IPS-11a (cell line): ENCODE data around the gene CTBP2.

ENCODE experiments used
- H3K4me3 ChIP-seq: one replicate; pipeline ENCODE4 v1.5.1; 2013; ENCODE audit warnings: low read depth, low read length, control low read depth

Gene CTBP2

DNA sequence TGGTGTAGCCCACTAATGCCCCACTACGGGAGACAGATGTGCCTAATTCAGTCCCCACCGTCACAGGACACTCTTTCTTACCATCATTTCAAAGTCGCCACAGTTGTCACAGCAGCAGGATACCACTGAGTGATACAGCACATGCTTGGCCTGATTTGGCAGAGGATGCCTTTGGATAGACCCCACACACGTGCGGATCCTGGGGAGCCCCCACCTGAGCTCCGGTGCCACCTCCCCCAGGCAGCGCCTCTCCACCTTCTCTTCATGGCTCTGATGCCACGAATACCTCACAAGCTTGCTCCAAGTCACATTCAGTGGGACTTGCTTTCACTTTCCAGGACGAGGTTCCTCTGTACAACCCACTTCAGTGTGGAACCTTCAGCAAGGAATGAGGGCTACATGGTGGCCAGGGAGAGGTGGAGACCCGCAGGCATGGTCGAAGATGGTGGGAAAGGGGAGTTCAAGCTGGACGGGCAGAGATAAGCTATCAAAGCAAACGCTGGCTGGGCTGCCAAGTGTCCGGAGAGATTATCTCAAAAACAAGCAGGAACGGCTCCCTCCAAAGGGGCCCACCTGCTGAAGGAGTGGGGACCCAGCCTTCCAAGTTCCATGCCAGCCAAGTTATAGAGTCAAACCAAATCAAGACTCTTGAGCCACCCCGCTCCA, 111.0 kb downstream of the CTBP2 start:
- no peak overlapping the region for H3K4me3 ChIP-seq

DNA sequence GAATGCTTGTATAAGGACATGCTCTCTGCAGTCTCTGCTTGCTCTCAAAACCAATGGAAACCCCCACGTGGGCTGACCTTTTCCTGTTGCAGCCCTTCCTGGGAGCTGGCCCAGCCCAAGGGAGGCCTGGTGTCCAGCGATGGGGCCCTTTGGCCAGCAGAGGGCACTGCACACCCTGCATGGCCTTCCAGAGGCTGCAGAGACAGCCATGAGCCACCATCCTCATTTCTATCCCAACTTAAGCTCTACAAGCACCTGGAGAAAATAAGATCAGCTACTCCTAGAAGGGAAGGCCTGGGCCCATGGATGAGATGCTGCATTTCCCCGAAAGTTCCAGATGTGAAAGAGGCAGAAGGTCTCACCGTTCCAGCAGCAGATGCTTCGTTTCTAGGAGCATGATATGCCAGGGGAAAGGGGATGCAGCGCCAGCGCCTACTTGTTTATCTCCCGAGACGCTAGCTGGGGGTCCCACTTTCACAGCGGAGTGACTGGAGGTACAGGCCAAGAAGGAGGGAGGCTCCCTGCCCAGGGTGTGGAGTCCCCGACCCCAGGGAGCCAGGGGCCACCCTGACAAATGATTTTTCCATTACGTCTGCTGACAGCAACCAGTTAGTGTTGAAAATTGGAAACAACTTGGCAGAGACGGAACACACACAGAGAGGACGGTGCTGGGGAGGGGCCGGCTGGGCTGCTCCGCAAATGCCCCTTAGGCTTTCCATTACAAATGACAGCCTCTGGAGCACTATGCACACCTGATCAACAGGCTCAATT, 112.1 kb downstream of the CTBP2 start:
- H3K4me3 ChIP-seq, result no peak overlapping the region

DNA sequence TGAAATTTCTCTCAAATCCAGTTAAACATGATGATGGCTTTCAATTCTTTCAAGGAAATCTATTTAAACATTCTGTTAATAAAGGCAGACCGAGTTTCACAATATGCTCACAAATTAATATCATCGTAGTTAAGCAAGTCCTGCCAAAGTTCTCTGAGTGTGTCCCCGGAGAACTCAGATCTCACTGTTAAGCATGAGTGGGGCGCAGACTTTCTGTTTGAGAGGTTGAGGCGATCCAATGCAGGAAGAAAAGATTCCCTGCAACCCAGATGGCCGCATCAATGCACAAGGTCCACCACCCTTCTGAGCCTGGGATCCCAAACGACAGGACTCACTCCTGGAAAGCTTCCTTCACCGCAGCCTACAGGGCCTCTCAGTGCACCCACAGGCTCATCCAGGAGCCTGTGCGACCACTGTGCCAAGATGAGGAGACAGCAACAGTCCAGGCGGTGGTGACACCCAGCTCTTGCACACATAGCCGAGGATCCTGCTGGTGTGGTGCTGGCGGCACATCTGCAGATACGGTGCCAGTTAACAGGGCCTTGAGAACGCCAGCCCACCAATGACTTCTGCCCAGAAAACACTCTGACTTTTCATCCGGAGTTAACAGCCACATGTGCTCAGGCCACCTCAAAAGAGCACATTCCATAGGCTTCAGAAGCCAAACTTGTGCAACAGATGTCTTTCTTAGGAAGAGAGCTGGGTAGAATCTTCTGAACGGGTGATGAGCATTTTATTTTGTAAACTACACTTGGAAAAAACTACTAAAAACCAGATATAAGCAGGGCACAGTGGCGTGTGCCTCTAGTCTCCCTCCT, 116.3 kb downstream of the CTBP2 start:
- no peak overlapping the region for H3K4me3 ChIP-seq

DNA sequence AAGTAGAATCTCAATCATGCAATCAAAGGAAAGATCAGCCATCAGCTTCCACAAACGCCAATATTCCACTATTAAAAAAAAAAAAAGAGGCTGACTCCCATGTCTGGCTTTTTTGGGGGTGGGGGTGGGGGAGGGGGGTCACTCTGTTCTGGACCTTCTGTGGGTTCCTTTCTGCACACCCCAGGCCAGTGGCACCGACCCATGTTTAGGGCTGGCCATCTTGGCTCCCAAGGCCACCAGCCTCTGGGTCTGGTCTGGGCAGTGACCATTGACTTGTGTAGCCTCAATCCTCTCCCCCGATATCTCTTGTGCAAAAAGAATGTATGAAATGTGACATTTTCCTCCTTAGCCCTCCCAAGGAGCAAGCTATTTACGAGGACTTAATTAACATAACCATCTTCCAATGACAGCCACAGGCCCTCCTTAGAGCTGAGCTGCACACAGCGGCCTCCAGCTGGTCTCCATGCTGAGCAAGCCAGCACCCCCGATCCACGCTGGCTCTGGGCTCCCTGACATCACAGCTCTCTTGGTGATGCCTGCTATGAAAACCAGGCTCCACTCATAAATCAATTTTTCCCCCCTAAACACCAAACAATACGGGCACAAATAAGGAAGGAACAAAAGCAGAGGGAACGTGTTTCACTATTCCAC, 118.4 kb downstream of the CTBP2 start:
- no peak overlapping the region for H3K4me3 ChIP-seq

DNA sequence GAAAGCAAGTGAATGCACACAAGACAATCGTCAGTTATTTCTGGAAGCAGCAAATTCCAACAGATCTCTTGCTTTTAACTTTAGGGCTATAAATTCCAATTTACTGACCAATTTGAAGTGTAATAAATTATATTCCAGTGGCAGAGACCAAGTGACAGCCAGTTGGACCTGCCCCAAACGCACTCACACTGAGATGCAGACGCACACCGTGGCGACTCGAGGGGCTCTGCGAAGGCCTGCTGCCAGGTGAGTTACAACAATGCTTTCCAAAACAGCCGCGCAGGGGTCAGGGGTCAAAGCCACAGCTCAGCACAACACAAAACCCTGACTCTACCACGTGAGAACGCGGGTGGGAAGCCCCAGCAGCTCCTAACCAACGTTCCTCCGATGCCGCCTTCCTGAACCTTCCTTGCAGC, 121.0 kb downstream of the CTBP2 start:
- H3K4me3 ChIP-seq, result no peak overlapping the region

DNA sequence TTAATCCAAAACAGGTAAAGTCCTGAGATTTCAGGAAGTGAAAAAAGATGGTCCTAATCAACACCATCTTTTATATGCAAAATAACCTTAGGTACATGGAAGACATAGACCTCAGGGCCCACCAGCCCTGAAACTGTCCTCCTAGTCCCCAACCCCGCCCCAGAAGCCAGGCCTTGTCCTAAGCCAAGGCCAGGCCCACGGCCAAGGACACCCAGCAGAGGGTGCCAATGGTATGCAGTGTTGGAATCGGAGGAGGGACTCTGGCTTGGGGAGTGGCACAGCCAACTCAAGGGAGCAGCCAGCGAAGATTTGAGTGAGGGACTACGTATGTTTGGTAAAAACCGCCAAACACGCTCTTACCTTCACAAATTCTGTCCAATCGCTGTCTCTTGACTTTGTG, 121.7 kb downstream of the CTBP2 start:
- no peak overlapping the region for H3K4me3 ChIP-seq

DNA sequence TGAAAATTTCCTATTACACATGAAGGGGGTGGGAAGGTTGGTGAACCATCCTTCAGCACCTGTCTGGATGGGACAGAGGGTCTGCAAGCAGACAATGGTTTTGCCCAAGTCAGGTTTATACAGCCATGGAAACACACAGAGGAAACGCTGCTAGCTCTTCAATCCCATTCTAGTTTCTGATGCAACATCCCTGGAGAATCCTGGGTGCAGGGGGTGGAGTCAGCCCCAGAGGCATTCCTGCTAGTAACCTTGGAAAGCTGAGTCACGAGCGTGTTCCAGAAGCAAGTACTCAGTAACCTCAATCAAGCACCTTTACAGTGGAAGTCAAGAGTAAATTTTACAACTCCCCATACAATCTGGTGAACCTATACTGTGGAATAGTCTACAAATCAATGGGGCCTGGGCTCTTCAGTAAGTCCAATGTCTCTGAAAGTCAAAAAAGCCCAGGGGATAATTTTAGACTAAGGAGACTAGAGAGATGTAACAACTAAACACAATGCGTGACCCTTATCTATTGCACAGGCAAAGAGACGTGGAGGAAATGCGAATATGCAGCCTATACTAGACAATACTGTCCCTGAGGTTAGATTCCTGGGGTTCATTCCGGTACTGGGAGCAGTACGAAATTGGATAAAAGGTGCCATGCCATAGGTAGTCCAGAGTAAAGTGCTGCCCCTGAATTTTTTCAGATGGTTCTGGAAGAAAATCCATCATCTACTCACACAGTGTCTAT, 123.1 kb downstream of the CTBP2 start:
- no peak overlapping the region for H3K4me3 ChIP-seq

DNA sequence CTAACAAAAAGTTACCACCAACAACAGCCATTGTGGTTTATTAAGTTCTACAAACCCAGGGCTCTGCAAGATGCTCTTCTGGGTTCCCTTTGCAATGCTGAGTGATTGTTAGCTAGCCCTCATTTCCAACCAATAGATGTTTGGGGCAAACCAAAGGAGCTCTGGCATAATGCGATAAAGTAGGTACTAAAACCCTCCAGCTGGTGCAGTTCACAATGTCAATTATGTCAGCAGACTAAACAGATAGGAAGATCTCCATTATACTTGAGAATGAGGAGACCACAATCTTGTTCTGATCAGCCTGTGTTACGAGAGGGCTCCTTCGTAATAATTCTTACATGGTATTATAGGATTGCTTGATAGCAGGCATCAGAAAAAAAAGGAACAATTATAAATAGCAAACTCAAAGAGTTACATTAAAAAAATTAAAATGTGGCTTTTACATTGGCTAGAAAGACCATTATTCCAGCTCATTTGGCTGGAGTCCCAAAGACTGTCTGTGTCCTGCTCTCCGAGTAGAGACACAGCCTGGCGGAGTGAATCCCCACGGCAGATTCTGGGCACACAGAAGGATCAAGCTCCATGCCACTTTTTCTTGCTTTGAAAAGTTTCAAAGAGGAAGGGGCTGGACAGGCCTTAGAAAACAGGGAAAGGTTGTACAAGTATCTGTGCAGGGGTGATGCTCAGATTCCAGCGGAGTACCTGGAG, 124.6 kb downstream of the CTBP2 start:
- no peak overlapping the region for H3K4me3 ChIP-seq

DNA sequence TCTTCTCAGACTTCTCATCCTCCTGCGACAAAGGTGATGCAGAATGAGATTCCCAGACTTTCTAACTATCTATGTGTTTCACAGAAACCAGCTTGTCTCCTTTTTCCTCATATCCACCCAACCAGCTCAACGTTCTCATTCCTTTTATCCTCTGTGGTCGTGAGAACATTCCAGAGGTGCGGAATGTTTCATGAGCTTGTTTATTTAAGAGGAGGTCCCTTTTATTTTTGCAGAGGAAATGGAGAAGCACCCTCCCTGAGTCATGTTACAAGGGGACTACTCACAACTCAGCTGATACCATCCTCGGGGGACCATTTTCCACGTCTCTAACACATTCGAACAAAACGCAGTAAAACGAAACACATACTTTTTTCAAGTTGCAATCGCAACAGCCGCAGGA, 125.2 kb downstream of the CTBP2 start:
- H3K4me3 ChIP-seq, result no peak overlapping the region

DNA sequence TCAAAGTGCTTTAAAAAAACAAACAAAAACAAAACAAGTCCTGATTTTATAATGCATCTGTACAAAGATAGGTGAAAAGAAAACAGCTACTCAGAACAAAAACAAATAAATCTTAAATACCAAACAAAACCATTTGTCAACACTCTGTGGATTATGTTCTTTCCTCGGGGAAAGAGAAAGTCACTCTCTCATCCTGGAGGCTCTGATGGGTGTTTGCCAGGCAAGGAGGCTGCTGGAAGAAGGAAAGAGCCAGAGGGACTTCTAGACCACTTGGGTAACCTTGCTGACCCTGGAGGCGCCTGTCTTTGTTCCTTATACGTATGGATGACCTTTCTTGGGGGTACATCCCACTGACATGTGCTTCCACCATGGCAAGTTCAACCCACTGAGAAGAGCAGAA, 125.7 kb downstream of the CTBP2 start:
- no peak overlapping the region for H3K4me3 ChIP-seq

DNA sequence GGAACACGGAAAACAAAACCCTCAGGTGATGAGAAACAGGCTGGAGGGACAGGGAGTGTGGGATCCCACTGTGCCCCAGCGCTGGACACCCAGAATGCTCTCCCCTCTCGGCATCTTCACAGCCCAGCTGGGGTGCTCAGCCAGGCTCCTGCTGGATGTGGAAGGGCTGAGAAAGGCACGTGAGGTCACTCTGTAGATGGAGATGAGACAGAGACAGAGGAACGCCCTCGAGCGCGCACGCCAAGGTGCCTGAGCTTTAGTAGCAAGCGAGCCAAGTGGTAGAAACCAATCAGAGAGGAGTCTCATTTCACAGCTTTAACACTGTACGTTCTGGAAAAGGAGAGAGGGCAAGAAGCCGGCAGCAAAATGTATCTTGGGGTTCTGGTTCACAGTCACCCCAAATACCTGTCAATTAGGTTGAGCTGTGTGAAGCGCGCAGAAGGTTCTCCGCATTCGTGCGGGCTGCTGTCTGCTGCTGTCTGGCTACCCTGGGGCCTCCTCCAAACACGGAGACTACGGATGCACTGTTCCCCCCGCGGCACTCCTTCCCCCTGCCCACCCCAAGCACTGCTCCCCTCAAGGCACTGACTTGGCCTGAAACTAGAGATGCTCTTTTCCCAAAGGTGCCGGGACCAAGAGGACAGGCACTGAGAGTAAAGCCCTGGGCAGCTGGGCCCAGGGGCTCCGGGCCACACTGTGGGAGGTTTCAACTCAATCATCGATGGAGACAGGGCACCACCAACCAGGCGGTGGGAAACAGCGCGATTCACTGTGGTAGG, 127.0 kb downstream of the CTBP2 start:
- H3K4me3 ChIP-seq, result no peak overlapping the region

DNA sequence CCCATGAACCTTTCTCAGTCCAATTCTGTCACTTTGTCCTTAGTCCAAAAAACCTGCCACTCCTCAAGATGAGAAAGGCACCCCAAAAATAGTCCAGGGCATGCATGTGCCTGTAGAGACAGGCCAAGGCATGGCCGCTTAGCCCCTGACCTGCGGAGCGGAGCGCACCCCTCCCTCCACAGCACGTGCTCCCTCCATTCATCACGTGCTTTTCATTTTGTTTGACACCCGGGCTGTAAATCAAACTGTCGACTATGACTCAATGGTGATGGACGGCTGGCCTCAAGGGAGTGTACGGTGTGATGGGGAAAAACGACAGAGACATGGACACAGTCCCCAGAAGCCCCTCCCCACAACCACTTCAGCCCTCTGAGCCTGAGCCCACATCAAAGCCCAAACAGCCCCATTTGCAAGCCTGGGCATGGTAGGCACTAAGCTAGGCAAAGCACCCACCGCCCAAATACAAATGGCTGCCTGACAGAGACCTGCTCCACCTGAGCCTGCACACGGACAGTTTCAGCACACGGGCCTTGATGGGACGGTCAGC, 127.8 kb downstream of the CTBP2 start:
- H3K4me3 ChIP-seq, result no peak overlapping the region

DNA sequence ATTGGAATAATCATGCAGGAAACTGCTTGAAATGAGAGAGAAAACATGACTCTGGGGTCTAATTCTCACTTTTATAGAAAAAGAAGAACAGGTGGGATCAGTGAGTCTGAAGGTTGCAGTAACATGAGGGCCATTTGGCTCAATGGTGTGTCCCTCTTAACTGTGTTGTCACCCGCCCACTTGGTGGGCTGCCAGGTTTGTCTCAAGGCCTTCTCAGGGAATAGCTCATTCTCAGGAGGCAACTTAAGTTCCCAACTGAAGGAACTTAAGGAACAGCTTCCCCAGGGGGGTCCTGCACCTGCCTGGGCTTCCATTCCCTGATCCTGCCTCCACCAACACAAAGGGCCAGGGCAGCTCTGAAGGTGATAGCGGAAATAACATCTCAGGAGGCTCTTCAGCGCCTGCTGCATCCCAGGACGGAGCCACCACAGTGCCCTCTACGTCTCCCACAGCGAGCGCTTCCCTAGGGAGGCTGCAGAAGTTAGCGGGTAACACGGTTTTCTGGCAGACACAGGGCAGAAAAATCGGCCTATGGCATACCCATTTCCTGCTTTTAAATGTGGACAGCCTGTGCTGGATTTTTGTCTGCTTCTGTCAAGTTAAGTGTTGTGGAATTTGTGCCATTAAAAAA, 129.7 kb downstream of the CTBP2 start:
- no peak overlapping the region for H3K4me3 ChIP-seq

DNA sequence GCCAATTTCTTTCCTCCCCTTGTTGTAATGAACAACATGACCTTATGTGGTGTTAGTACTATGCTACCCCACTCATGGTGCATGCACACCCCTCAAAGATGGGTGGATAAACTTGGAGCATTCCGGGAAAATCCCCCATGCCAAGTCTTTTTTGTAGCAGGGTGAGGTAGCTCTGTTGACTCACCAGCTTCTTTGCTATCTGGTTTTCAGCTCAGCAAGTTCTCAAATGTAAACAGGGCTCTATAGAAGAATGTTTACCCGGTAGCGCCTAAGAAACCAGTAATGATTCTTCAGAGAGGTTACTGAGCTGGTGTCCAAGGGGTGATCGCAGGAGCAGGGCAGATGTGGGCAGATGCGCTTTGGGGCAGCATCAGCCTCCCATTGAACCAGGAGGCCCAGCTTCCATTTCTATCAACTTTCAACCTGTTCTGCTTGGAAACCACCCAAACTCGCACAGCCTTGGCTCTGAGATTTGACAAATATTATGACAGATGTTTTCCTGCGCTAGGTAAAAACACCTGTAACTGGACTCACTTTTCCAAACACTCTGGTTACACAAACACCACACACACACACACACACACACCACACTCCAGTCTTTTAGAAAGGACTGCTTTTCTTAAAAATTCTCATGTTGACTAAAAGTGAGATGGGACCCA, 130.7 kb downstream of the CTBP2 start:
- no peak overlapping the region for H3K4me3 ChIP-seq

DNA sequence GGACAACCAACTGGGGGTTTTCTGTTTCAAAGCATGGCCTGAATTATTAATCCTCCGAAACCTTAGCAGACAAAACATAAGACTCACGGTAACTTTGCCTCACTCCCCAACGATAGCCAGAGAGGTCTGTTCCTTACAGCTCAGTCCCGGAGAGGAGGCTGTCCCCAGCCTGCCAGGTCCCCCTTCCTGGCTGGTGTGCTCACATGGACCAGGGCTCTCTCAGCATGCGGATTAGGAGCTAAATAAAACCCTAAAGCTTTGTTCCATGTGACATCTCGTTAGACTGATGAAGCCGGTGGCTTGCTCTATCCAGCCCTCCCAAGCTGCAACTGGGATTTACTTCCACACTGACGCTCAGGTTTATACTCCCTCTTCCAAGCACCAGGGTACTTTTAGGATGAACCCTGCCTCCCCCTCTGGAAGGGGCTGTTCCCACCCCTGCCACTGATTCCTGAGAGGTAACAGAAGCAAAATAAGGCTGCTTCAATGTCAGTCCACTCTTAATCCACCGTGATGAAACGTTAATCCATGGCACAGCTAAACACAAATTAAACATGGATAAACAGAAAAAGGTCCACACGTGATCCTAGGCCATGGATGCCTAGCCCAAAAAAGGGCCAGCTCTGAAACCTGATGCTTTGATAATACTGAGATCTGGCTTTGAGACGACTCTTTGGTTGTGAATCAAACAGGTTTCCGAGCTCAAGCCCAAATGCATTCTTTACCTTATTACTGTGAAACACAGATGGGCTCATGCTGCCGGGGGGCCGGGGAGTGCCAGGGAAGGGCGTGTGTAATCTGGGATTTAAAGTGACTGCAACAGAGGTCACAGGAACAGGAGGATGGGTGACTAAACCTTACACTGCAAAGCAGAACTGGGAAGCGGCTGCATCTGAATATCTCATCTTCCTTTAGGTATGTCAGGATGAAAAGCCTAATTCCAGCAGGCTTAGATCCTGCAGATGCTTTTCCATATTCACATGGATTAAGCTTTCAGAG, 132.2 kb downstream of the CTBP2 start:
- no peak overlapping the region for H3K4me3 ChIP-seq

DNA sequence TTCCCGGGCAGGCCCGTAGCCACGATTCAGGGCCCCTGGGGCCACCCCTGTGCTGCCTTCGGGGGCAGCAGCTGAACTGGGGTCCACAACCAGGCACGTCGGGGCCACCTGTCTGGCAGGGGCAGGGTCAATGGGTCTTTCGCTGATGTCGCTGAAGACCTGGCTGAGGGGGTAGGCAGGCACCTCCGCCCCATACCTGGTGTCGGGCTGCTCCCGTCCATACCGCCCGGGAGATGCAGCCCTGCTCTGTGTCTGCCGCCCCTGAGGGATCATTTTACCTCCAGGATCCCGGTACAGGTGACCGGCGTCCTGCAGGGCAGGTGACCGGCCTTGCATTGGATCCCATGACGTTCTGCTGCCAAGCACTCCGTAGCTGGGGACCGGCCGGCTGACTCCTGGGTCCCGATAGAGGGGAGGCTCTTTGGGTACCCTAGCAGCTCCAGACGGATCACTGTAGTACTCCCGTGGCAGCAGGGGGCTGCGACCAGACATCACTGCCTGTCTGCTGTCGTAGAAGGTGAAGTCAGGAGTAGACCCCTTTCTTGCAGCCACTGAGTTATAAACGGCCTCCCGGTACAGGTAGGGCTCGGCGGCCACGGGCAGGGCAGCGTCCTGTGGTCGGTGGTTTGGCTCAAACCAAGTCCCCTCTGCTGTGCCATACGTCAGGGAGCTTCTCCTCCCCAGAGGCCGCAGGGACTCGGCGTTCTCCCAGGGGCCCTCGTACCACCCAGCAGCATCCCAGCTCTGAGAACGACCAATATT, 133.2 kb downstream of the CTBP2 start:
- no peak overlapping the region for H3K4me3 ChIP-seq
